Measurements from ENCODE around the gene TMEM187.

The TMEM187 gene

GRCh38 chrX:153928846-153929245 is 43.7 kb upstream of the TMEM187 start:
- Histone ChIP-seq H3K4me3 (ENCODE audit: low read length) (no peak overlapping the region), H3K36me3 (ENCODE audit: control insufficient read depth, low read depth, low read length) (peaks cover 12% of the 10 kb centered on the region), H3K9me3 (ENCODE audit: control insufficient read depth, low read depth, low read length) (no peaks in the 10 kb centered on the region), H3K4me1 (ENCODE audit: control insufficient read depth, low read depth, low read length) (peaks cover 8% of the 10 kb centered on the region), H3K27ac (ENCODE audit: low read length) (no peak overlapping the region), H3K27me3 (ENCODE audit: control insufficient read depth, insufficient read depth, low read length) (no peaks in the 10 kb centered on the region), H3K9ac (ENCODE audit: low read length) (no peak overlapping the region)

GRCh38 chrX:153929576-153929975 is 43.0 kb upstream of the TMEM187 start:
- H3K27me3 ChIP-seq (ENCODE audit: control insufficient read depth, insufficient read depth, low read length) = no peaks in the 10 kb centered on the region
- peaks cover 8% of the 10 kb centered on the region for H3K4me1 ChIP-seq (ENCODE audit: control insufficient read depth, low read depth, low read length)
- H3K36me3 ChIP-seq (ENCODE audit: control insufficient read depth, low read depth, low read length) = peaks cover 12% of the 10 kb centered on the region
- no peak overlapping the region for H3K27ac ChIP-seq (ENCODE audit: low read length)
- H3K9me3 ChIP-seq (ENCODE audit: control insufficient read depth, low read depth, low read length) = peaks cover 2% of the 10 kb centered on the region
- no peak overlapping the region for H3K4me3 ChIP-seq (ENCODE audit: low read length)
- H3K9ac ChIP-seq (ENCODE audit: low read length) = no peak overlapping the region

GRCh38 chrX:153930011-153930910 is 42.3 kb upstream of the TMEM187 start:
- no peak overlapping the region for H3K9ac ChIP-seq (ENCODE audit: low read length)
- no peak overlapping the region for H3K27ac ChIP-seq (ENCODE audit: low read length)

GRCh38 chrX:153931151-153931550 is 41.4 kb upstream of the TMEM187 start:
- H3K27me3 ChIP-seq (ENCODE audit: control insufficient read depth, insufficient read depth, low read length) = no peaks in the 10 kb centered on the region
- H3K27ac ChIP-seq (ENCODE audit: low read length) = no peak overlapping the region
- peaks cover 12% of the 10 kb centered on the region for H3K36me3 ChIP-seq (ENCODE audit: control insufficient read depth, low read depth, low read length)
- no peak overlapping the region for H3K4me3 ChIP-seq (ENCODE audit: low read length)
- no peak overlapping the region for H3K9ac ChIP-seq (ENCODE audit: low read length)
- H3K4me1 ChIP-seq (ENCODE audit: control insufficient read depth, low read depth, low read length) = peaks cover 5% of the 10 kb centered on the region
- peaks cover 2% of the 10 kb centered on the region for H3K9me3 ChIP-seq (ENCODE audit: control insufficient read depth, low read depth, low read length)

More at GRCh38 chrX:153930011-153930910, 42.3 kb upstream of the TMEM187 start:
- peaks cover 2% of the 10 kb centered on the region for H3K9me3 ChIP-seq (ENCODE audit: control insufficient read depth, low read depth, low read length)
- H3K27me3 ChIP-seq (ENCODE audit: control insufficient read depth, insufficient read depth, low read length) = no peaks in the 10 kb centered on the region
- peaks cover 12% of the 10 kb centered on the region for H3K36me3 ChIP-seq (ENCODE audit: control insufficient read depth, low read depth, low read length)
- H3K4me1 ChIP-seq (ENCODE audit: control insufficient read depth, low read depth, low read length) = peaks cover 8% of the 10 kb centered on the region
- no peak overlapping the region for H3K4me3 ChIP-seq (ENCODE audit: low read length)

- no peak overlapping the region for H3K27ac ChIP-seq (ENCODE audit: low read length)
- H3K4me3 ChIP-seq (ENCODE audit: low read length) = no peak overlapping the region
- H3K9ac ChIP-seq (ENCODE audit: low read length) = no peak overlapping the region
- H3K27me3 ChIP-seq (ENCODE audit: control insufficient read depth, insufficient read depth, low read length) = no peaks in the 10 kb centered on the region
- H3K9me3 ChIP-seq (ENCODE audit: control insufficient read depth, low read depth, low read length) = peaks cover 2% of the 10 kb centered on the region
- peaks cover 5% of the 10 kb centered on the region for H3K4me1 ChIP-seq (ENCODE audit: control insufficient read depth, low read depth, low read length)
- peaks cover 12% of the 10 kb centered on the region for H3K36me3 ChIP-seq (ENCODE audit: control insufficient read depth, low read depth, low read length)
Measured at GRCh38 chrX:153931748-153932147, 40.8 kb upstream of the TMEM187 start.

GRCh38 chrX:153932220-153932915 is 40.2 kb upstream of the TMEM187 start:
- Histone ChIP-seq H3K4me3 (ENCODE audit: low read length) (no peak overlapping the region), H3K9me3 (ENCODE audit: control insufficient read depth, low read depth, low read length) (peaks cover 2% of the 10 kb centered on the region), H3K4me1 (ENCODE audit: control insufficient read depth, low read depth, low read length) (no peaks in the 10 kb centered on the region), H3K9ac (ENCODE audit: low read length) (no peak overlapping the region), H3K27ac (ENCODE audit: low read length) (no peak overlapping the region), H3K36me3 (ENCODE audit: control insufficient read depth, low read depth, low read length) (peaks cover 12% of the 10 kb centered on the region), H3K27me3 (ENCODE audit: control insufficient read depth, insufficient read depth, low read length) (no peaks in the 10 kb centered on the region)

GRCh38 chrX:153933748-153934147 is 38.8 kb upstream of the TMEM187 start:
- peak overlapping the region; percentile 68 for H3K4me3 ChIP-seq (ENCODE audit: low read length)
- H3K9ac ChIP-seq (ENCODE audit: low read length) = peak overlapping the region; percentile 50
- H3K36me3 ChIP-seq (ENCODE audit: control insufficient read depth, low read depth, low read length) = peaks cover 12% of the 10 kb centered on the region
- peaks cover 2% of the 10 kb centered on the region for H3K9me3 ChIP-seq (ENCODE audit: control insufficient read depth, low read depth, low read length)
- H3K4me1 ChIP-seq (ENCODE audit: control insufficient read depth, low read depth, low read length) = no peaks in the 10 kb centered on the region
- H3K27ac ChIP-seq (ENCODE audit: low read length) = no peak overlapping the region
- H3K27me3 ChIP-seq (ENCODE audit: control insufficient read depth, insufficient read depth, low read length) = no peaks in the 10 kb centered on the region

GRCh38 chrX:153934148-153934761 is 38.3 kb upstream of the TMEM187 start:
- Histone ChIP-seq H3K9ac (ENCODE audit: low read length) (peak overlapping the region; percentile 50), H3K4me1 (ENCODE audit: control insufficient read depth, low read depth, low read length) (no peaks in the 10 kb centered on the region), H3K27ac (ENCODE audit: low read length) (no peak overlapping the region), H3K9me3 (ENCODE audit: control insufficient read depth, low read depth, low read length) (peaks cover 2% of the 10 kb centered on the region), H3K27me3 (ENCODE audit: control insufficient read depth, insufficient read depth, low read length) (no peaks in the 10 kb centered on the region), H3K36me3 (ENCODE audit: control insufficient read depth, low read depth, low read length) (peaks cover 12% of the 10 kb centered on the region), H3K4me3 (ENCODE audit: low read length) (peak overlapping the region; percentile 68)

GRCh38 chrX:153934762-153935325 is 37.7 kb upstream of the TMEM187 start, which contains the start of gene NAA10:
NAA10 (minus strand) TSS chrX:153935037; CDS start chrX:153934904, 133 bp downstream.
- Histone ChIP-seq H3K9me3 (ENCODE audit: control insufficient read depth, low read depth, low read length) (peaks cover 2% of the 10 kb centered on the region), H3K9ac (ENCODE audit: low read length) (peak within 1 kb of the TSS; percentile 50), H3K27me3 (ENCODE audit: control insufficient read depth, insufficient read depth, low read length) (no peaks in the 10 kb centered on the region), H3K36me3 (ENCODE audit: control insufficient read depth, low read depth, low read length) (peaks cover 12% of the 10 kb centered on the region), H3K4me1 (ENCODE audit: control insufficient read depth, low read depth, low read length) (no peaks in the 10 kb centered on the region), H3K4me3 (ENCODE audit: low read length) (peak within 1 kb of the TSS; percentile 68), H3K27ac (ENCODE audit: low read length) (no peak within 1 kb of the TSS)

GRCh38 chrX:153935326-153935851 is 37.2 kb upstream of the TMEM187 start:
- no peaks in the 10 kb centered on the region for H3K4me1 ChIP-seq (ENCODE audit: control insufficient read depth, low read depth, low read length)
- H3K9ac ChIP-seq (ENCODE audit: low read length) = no peak overlapping the region
- peak overlapping the region; percentile 33 for H3K4me3 ChIP-seq (ENCODE audit: low read length)
- no peaks in the 10 kb centered on the region for H3K27me3 ChIP-seq (ENCODE audit: control insufficient read depth, insufficient read depth, low read length)
- no peak overlapping the region for H3K27ac ChIP-seq (ENCODE audit: low read length)
- H3K9me3 ChIP-seq (ENCODE audit: control insufficient read depth, low read depth, low read length) = peaks cover 2% of the 10 kb centered on the region
- H3K36me3 ChIP-seq (ENCODE audit: control insufficient read depth, low read depth, low read length) = peaks cover 12% of the 10 kb centered on the region

- Histone ChIP-seq H3K27ac (ENCODE audit: low read length) (no peak overlapping the region), H3K27me3 (ENCODE audit: control insufficient read depth, insufficient read depth, low read length) (no peaks in the 10 kb centered on the region), H3K9ac (ENCODE audit: low read length) (no peak overlapping the region), H3K4me3 (ENCODE audit: low read length) (no peak overlapping the region), H3K36me3 (ENCODE audit: control insufficient read depth, low read depth, low read length) (peaks cover 5% of the 10 kb centered on the region), H3K4me1 (ENCODE audit: control insufficient read depth, low read depth, low read length) (peaks cover 2% of the 10 kb centered on the region), H3K9me3 (ENCODE audit: control insufficient read depth, low read depth, low read length) (peaks cover 2% of the 10 kb centered on the region)
Measured at GRCh38 chrX:153937056-153937455, 35.5 kb upstream of the TMEM187 start.
